DND-41 (cell line): Measurements from ENCODE around the gene PAMR1.

Experiments used
- CTCF ChIP-seq: IDR thresholded peaks from 2 replicates; pipeline ENCODE4 v1.5.1; 2012; ENCODE audit warnings: borderline replicate concordance, low read length, moderate library complexity, mild to moderate bottlenecking; ENCODE audit not compliant: poor library complexity, severe bottlenecking; ENCODE audit errors: extremely low read depth
- EZH2 ChIP-seq: IDR thresholded peaks from 3 replicates; pipeline ENCODE4 v1.6.1; 2012; ENCODE audit warnings: borderline replicate concordance, low read depth, mild to moderate bottlenecking, moderate library complexity, low read length, inconsistent platforms; ENCODE audit not compliant: severe bottlenecking

- TF ChIP-seq CTCF (no peak), EZH2 (no peak)
Measured at GRCh38 chr11:35567737-35568465, 42.5 kb upstream of the PAMR1 start.
